Measurements from ENCODE around the gene AIMP2. TPM values are rescaled to one million over a fixed set of nuclear protein-coding genes. Genes with fewer than 3 reads are reported as not detected.

AIMP2 gene
- total RNA-seq, 2 donors from 2014 or later, result 22.6 to 27.4 TPM

Other genes starting within 250 kb of the AIMP2 start
- 10 to 100 TPM; 36.7 to 41.4 TPM for gene RNF216, start 227.6 kb upstream of the AIMP2 start, total RNA-seq
- not detected for gene OCM, start 128.5 kb upstream of the AIMP2 start, total RNA-seq
- 10 to 100 TPM; 76.2 to 79.4 TPM for gene CCZ1, start 110.5 kb upstream of the AIMP2 start, total RNA-seq
- gene RSPH10B, start 38.6 kb upstream of the AIMP2 start, total RNA-seq, result not detected
- 1 to 10 TPM; 8.0 to 9.3 TPM for gene PMS2, start 223 bp upstream of the AIMP2 start, total RNA-seq
- under 1 TPM in 1 of 2 donors, not detected in 1; 0.42 TPM for gene ANKRD61, start 22.1 kb downstream of the AIMP2 start, total RNA-seq
- gene EIF2AK1, start 49.9 kb downstream of the AIMP2 start, total RNA-seq, result 10 to 100 TPM; 40.2 to 55.5 TPM
- 10 to 100 TPM in 1 of 2 donors, 1 to 10 TPM in 1; 8.3 to 11.2 TPM for gene USP42, start 95.7 kb downstream of the AIMP2 start, total RNA-seq